Measurements from ENCODE around the gene PSTPIP1.

The PSTPIP1 gene

DNA sequence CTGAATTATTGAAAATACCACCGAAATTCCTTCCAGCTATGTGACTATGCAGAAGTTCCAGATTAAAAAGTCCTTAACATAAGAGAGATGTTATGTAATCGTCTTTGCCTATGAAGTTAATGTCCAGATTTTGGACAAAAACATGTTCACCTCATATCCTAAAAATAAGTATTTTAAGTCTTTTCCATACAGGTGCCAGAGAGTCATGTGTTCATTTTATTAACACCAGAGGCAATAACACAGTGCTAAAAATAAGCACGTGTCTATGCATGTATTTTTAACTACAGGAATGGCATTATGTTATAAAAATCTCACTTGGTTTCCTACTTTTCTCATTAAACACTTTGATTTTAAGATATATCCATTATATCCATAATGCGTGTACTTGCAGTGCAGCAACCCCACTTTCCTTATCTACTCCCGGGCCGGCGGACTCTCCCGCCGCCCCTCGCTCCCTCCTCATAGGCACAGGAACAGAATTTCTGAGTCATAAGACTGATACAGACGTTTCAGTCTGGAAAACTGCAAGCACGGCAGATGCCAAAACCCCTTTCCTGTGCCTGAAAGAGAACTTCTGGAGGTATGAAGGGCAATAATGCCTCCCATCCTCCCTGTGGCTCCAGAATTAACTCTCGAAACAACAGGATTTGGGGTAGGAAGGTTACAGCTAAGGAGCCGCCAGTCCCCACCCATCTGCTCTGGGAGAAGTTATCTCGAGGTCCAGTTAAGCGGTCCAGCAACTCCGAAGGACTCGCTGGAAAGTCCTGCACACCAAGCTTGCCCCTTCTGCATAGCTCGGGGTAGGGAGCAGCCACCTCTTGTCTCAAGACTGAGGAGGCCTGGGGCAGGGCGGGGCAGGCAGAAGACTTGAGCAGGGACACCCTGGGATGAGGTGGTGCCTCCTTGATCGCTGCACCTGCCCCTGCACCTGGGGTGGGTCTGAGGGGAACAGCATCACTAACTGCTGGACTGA is 22.3 kb upstream of the PSTPIP1 start:
- no peak for DNase-seq
- TF ChIP-seq POLR2A (IDR thresholded peaks at IDR 0.05; ENCODE audit: low read length) (no peak), GATA1 (IDR thresholded peaks at IDR 0.05; ENCODE audit: low read depth, low read length) (no peak)

DNA sequence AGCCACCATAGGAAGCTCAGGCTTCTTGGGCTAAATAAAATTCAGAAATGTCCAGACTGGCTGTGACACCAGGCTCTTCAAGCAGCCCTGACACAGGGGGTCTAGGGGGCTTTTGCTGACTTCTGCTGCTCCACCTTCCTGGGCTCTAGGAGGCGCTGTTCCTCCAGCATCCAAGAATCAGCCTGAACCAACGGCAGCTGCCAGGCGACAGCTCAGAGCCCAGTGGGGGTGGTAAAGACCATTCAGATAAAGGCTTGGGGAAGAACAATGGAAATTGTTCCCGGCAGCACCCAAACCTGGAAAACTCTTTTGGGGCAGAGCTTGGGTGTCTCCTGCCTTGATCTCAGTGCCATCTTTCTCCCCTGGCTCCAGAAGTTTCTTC is 21.6 kb upstream of the PSTPIP1 start:
- no peak for TF ChIP-seq POLR2A (IDR thresholded peaks at IDR 0.05; ENCODE audit: low read length)
- DNase-seq: peak; percentile 14 to 33

DNA sequence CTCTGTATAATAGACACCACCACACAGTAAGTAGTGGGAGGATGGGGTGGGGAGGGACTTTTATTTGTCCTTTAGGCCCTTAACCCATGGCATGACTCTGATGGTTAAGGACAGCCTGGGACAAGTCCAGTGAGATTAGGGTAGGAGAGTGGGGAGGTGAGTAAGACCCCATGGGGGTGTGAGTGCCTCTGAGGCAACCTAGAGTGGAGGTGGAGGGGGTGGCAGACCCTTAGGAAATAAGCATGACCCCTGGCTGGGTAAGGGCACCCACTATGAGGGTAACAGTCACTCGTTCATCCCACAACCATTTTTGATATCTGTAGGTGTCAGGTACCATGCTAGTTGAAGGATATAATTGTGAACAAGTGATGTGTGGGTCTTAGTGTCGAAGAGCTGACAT is 21.0 kb upstream of the PSTPIP1 start:
- no peak for DNase-seq
- TF ChIP-seq GATA1 (IDR thresholded peaks at IDR 0.05; ENCODE audit: low read depth, low read length) (no peak), POLR2A (IDR thresholded peaks at IDR 0.05; ENCODE audit: low read length) (no peak)

DNA sequence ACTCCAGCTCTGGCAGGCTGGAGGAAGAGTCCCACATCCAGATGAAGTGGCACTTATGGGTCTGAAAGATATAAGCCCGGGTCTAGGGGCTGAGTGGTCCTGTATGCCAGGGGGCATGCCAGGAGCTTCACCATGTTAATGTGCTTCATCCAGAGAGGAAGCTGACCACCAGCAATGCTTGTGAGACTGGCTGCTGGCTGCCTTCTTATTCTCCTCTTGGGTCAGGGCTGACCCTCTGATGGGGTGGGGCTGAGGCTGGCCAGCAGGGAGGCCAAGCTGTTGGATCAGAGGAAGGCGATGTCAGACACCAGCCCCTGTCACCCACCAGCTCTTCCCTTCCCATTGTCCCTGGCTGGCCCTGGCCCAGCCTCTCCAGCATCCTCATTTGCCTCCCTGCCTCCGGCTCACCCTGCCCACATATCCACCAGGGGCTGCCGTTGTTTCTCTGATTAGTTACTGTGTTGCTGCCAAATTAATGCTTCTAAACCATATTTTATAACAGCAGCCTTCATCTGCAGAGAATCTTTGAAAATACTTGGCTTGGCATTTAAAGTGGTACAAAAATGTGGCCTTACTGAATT is 20.4 kb upstream of the PSTPIP1 start:
- no peak for DNase-seq
- TF ChIP-seq GATA1 (IDR thresholded peaks at IDR 0.05; ENCODE audit: low read depth, low read length): no peak

DNA sequence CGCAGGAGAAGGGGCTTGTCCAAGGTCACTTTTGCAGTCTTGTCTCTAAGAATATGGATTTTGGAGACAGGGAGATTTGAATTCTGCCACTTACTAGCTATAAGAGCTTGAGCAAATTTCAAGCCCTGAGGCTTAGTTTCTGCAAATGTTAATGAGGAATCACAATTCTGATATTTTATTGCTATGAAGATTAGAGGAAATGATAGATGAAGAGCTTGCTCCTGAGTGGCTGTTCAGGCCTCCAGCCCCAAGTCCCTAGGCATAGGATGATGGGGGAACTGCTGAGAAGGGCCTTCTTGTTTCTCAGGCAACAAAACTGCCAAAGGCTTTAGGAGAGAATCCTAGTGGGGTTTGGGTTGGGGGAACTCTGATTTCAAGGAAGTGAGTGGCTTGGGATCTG is 18.8 kb upstream of the PSTPIP1 start:
- DNase-seq: no peak
- TF ChIP-seq POLR2A (IDR thresholded peaks at IDR 0.05; ENCODE audit: low read length): no peak

DNA sequence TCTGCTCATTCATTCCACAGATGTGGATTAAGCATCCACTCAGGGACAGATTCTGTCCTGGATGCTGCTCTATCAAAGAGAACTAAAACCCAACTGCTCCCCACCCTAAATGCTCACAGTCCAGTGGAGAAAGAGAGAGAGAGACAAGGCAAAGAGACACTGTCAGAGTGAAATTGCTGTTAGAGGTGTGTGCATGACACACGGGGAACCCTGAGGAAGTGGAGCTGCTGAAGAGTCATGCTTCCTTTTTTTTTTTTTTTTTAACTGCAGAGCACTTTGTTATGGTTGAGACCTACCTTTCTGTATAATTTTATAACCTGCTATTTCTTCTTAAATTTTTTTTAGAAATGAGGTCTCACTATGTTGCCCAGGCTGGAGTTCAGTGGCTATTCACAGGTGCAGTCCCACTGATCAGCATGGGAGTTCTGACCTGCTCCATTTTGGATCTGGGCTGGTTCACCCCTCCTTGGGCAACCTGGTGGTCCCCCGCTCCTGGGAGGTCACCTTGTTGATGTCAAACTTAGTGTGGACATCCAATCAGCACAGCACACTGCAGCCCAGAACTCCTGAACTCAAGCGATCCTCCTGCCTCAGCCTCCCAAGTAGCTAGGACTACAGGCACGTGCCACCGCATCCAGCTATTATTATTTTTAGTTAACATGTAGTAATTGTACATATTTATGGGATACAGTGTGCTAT is 18.2 kb upstream of the PSTPIP1 start:
- no peak for DNase-seq
- TF ChIP-seq POLR2A (IDR thresholded peaks at IDR 0.05; ENCODE audit: low read length): no peak
- TF ChIP-seq GATA1 (IDR thresholded peaks at IDR 0.05; ENCODE audit: low read depth, low read length): no peak

DNA sequence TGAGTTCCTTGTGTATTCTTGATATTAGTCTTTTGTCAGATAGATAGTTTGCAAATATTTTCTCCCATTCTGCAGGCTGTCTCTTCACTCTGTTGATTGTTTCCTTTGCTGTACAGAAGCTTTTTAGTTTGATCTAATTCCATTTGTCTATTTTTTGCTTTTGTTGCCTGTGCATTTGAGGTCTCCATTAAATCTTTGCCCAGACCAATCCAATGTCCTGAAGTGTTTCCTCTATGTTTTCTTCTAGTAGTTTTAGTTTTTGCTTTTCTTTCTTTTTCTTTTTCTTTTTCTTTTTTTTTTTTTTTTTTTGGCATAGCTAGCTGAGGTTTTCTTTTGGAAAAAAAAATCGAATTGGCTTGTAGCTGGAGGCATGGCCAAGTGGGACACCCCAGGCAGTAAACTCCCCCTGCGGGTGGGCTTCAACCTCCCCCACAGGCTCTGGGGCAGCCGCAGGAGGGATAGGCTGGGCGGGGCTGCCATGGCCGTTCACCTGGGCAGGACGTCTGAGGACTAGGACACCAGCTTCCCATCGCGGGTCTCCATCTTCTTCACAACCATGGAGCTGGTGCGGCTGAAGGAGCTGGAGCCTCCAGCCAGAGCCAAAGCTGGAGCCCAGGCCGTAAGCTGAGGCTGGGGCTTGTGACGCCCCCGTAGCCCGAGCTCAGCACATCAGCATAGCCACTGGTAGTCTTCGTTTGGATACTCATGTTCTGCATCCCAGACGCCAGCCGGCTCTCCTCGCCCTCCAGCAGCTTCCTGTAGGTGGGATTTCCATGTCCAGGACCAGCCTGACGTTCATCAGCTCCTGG is 16.2 kb upstream of the PSTPIP1 start:
- DNase-seq: no peak
- TF ChIP-seq POLR2A (IDR thresholded peaks at IDR 0.05; ENCODE audit: low read length) (no peak), GATA1 (IDR thresholded peaks at IDR 0.05; ENCODE audit: low read depth, low read length) (no peak)

DNA sequence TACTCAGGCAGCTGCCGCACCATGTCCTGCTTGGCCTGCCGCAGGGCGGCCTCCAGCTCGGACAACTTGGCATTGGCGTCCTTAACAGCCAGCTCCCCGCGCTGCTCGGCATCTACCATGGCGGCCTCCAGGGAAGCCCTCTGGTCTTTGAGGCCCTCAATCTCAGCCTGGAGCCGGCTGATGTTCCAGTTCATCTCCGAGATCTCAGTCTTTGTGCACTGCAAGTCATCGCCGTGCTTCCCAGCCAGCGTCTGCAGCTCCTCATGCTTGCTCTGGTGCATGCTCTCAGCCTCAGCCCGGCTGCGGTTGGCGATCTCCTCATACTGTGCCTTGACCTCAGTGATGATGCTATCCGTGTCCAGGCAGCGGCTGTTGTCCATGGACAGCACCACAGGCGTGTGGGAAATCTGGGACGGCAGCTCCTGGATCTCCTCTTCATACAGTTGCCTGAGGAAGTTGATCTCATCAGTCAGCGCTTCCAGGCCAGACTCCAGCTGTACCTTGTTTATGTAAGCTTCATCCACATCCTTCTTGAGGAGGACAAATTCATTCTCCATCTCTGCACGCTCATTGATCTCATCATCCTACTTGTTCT is 15.5 kb upstream of the PSTPIP1 start:
- no peak for DNase-seq
- no peak for TF ChIP-seq GATA1 (IDR thresholded peaks at IDR 0.05; ENCODE audit: low read depth, low read length)
- no peak for TF ChIP-seq POLR2A (IDR thresholded peaks at IDR 0.05; ENCODE audit: low read length)

DNA sequence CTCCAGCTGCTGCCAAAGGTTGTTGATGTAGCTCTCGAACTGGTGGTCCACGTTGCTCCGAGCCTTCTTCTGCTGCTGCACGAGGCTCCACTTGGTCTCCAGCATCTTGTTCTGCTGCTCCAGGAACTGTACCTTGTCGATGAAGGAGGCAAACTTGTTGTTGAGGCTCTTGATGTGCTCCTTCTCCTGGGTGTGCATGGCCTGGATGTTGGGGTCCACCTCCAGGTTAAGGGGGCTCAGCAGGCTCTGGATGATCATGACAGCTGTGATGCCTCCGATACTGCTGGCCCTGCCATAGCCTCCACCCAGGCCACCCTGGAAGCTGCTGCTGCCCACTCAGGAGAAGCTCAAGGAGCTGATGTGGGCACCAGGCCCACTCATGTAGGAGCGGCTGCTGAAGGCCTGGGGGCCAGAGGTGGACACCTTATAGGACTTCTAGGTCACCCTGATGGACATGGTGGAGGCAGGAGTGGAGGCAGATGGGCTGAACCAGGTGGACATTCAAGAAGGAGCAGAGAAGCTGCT is 14.9 kb upstream of the PSTPIP1 start:
- TF ChIP-seq GATA1 (IDR thresholded peaks at IDR 0.05; ENCODE audit: low read depth, low read length): no peak
- TF ChIP-seq POLR2A (IDR thresholded peaks at IDR 0.05; ENCODE audit: low read length): no peak
- no peak for DNase-seq

DNA sequence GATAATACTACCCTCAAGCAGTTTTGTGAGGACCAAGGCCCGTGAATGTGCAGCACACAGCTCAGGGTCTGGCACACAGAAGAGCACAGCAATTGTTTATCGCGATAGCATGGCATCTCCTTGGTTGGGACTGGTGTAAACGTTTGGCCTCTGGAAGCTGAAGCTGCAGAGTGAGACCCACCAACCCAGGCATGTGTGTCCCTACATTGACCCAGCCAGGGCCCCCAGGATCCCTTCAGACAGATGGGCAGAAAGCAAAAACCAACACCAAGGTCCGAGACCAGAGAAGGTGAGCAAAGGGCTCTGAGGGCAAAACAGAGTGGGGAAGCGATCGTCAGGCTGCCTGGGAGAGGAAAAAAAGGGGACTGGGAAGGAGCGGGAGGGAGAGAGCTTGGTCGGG is 12.6 kb upstream of the PSTPIP1 start:
- TF ChIP-seq GATA1 (IDR thresholded peaks at IDR 0.05; ENCODE audit: low read depth, low read length) (no peak), POLR2A (IDR thresholded peaks at IDR 0.05; ENCODE audit: low read length) (no peak)
- no peak for DNase-seq

DNA sequence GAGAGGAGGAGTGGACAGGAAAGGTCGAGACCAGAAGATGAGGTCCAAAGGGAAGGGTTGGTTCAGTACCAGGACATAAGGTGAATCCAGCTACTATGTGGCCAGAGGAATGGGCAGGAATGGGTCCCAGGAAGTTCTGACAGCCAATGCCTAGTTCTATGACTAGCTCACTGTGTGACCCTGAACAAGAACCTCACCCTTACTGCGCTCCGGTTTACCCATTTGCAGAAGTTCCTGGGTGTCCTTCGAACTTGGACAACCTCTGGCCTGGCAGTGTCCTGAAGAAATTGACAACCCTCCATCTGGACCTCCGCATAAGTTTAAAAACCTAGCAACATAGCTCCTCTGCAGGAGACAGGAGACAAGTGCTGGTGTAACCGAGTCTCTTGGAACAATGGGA is 12.2 kb upstream of the PSTPIP1 start:
- DNase-seq: no peak
- TF ChIP-seq GATA1 (IDR thresholded peaks at IDR 0.05; ENCODE audit: low read depth, low read length) (no peak), POLR2A (IDR thresholded peaks at IDR 0.05; ENCODE audit: low read length) (no peak)

DNA sequence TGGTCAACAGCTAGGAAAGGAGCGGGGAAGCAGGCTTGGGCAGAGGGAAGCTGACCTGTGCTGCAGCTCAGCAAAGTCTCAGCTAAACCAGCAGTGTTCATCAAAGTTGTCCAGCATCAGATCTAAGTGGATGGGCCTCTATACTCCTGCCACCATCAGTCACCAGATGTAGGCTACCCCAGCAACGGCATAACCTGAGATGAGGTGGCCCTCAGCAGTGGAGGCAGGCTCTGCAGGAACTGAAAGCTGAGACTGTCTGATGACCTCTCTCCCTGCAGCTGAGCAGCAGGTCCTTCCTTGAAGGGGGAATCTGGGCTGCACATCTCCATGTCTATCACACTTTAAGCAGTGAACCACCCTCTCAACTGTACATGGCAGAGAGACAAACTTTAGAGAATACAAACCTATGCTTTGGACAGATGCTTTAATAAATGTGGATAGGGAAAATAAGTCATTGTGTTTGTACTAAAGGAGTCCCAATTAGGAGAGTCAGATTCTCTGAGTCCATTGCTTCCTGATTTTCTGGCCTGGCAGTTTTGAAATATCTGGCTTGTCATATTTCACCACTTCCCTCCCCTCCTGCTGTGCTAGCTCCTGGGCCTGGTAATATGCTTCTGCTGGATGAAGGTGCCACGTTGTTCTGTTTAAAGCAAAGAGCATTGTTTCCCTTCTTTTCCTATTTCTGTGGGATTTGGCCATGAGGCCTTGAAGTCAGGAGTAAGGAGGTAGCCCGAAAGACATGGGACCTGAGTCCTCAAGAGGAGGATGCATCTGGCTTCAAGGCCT is 11.1 kb upstream of the PSTPIP1 start:
- no peak for DNase-seq
- no peak for TF ChIP-seq POLR2A (IDR thresholded peaks at IDR 0.05; ENCODE audit: low read length)

DNA sequence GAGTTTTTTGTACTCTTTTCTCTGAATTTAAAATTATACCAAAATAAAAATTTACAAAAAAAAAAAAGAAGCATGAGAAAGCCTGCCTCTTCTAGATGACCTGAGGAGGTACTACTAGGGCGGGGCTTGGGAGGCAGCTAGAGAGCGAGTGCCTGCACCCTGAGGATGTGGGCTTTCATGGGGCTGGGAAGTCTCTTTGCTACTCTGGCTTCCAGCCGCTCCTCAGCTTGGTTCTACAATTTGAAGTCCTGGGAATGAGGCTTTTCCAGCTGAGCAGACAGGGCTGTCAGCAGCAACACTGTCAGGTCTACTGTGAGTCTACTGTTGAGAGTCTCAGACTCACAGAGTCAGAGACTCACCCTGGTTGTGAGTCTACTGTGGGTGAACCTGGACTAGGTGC is 8.2 kb upstream of the PSTPIP1 start:
- no peak for DNase-seq
- TF ChIP-seq GATA1 (IDR thresholded peaks at IDR 0.05; ENCODE audit: low read depth, low read length) (no peak), POLR2A (IDR thresholded peaks at IDR 0.05; ENCODE audit: low read length) (no peak)

All from erythroblast (primary cell).